GM23248 (cell line): Measurements from ENCODE around the gene C22orf39.

Experiments
- EZH2 ChIP-seq: fragments of 200-600 bp; sonication (generic); IDR thresholded peaks from 2 replicates; pipeline ENCODE4 v1.6.1; 2018; ENCODE audit warnings: antibody characterized with exemption, mild to moderate bottlenecking; ENCODE audit not compliant: insufficient read depth, poor library complexity, severe bottlenecking
- EZH2phosphoT487 ChIP-seq: fragments of 200-600 bp; sonication (generic); IDR thresholded peaks from 2 replicates; pipeline ENCODE4 v1.6.1; 2018; ENCODE audit warnings: antibody characterized with exemption, moderate library complexity, mild to moderate bottlenecking, low read depth; ENCODE audit not compliant: insufficient read depth

- no peak for TF ChIP-seq EZH2
- no peak for TF ChIP-seq EZH2phosphoT487
Measured at GRCh38 chr22:19412923-19413322, 34.6 kb downstream of the C22orf39 start.
